HG02973 (cell line): ENCODE measurements around the gene IVD.
A peak's percentile ranks its signal among the peaks of the same experiment; 100 is the strongest.

ENCODE experiments used
- ATAC-seq: cut with Tn5 transposase; IDR thresholded peaks from one replicate; pipeline ENCODE4 v1.9.1; 2021; ENCODE audit warnings: moderate library complexity; ENCODE audit not compliant: unreplicated experiment

The IVD gene

GRCh38 chr15:40405501-40406381 is at the start of gene IVD:
Gene IVD, plus strand, starts transcription at chr15:40405795. Its CDS starts 33 bp downstream, at chr15:40405828.
- peak; percentile 80 for ATAC-seq

DNA sequence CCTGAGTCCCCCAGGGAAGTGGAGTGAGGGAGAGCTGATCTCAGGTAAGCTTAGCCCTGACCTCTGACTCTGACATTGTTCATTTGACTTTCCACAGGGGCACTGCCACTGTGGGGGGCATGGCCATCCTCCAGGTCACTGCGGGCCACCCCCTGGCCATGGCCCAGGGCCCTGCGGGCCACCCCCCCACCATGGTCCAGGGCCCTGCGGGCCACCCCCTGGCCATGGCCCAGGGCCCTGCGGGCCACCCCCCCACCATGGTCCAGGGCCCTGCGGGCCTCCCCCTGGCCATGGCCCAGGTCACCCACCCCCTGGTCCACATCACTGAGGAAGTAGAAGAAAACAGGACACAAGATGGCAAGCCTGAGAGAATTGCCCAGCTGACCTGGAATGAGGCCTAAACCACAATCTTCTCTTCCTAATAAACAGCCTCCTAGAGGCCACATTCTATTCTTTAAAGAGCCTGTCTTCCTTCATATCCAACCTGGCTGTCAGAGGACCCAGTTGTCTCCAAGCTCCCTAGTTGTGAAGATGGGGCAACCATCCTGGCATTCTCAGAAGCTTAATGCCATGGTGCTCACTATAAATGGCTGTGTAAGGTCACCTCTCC is 49.5 kb upstream of the IVD start:
- no peak for ATAC-seq

DNA sequence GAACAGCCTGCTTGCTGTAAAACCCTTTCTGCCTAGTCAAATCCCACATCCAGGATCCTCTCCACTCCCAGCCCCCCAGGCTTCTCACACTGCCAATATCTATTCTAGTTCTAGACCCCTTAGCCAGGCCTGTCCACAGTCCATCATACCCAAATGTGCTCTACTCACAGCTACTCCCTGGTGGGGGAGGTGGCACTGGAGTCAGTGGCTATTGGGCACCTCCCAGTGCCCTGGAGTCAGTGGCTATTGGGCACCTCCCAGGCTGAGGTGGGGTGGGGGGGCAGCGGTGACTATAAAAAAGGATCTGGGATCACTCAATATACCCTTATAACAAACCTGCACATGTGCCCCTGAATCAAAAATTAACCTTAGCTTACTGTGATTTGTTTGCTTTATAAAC is 48.3 kb upstream of the IVD start:
- no peak for ATAC-seq

- ATAC-seq, result peak; percentile 68
These were observed 47.7 kb upstream of the IVD start, which contains the start of gene DISP2 for GRCh38 chr15:40357723-40358470. Gene DISP2, plus strand, starts transcription at chr15:40358219. Its CDS starts 103 bp downstream, at chr15:40358322.

- ATAC-seq, result no peak
These were observed 46.9 kb upstream of the IVD start for GRCh38 chr15:40358471-40359353.

- ATAC-seq, result no peak
These were observed 45.6 kb upstream of the IVD start for GRCh38 chr15:40360015-40360414.

GRCh38 chr15:40361640-40362039 is 44.0 kb upstream of the IVD start:
- no peak for ATAC-seq

- no peak for ATAC-seq
These were observed 42.0 kb upstream of the IVD start for GRCh38 chr15:40363611-40364010.

- no peak for ATAC-seq
These were observed 41.3 kb upstream of the IVD start for GRCh38 chr15:40364251-40364650.

GRCh38 chr15:40365016-40365415 is 40.6 kb upstream of the IVD start:
- no peak for ATAC-seq

DNA sequence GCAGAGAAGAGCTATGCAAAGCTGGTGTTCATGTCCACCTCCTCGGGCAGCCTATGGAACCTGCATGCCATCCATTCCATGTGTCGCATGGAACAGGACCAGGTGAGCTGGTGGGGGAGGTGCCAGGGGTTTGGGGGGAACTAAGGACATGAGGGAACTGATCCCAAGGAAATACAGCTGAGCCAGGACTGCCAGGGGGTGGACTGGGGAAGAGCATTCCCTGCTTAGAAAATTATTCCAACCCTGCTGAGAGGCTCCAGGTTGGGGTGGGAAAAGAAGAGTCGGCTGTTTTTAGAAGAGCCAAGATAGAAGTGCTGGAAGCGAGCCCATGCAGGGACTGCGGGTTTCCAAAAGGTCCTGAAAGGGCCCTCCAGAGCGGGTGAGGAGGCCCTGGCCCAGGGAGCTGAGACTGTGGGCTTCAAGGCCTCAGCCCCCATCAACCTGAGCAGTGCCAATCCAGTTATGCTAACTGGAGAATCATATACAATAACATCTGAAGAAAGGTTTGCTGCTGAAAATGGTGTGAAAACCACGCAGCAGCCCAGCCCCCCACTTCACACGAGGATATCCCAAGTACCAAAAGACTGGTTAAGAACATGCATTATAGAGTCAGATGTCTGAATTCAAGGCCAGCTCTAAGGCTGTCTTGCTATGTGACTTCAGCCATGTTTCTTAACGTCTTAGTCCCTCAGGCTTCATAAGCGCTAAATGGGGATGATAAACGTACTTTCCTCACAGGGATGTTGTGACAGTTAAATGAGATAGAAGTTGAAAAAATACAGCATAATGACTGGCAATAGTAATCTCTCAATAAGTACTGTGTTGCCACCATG is 39.8 kb upstream of the IVD start:
- no peak for ATAC-seq

- ATAC-seq, result no peak
These were observed 38.9 kb upstream of the IVD start for GRCh38 chr15:40366457-40367370.

GRCh38 chr15:40367371-40367685 is 38.3 kb upstream of the IVD start:
- ATAC-seq, result no peak

GRCh38 chr15:40367686-40368611 is 37.6 kb upstream of the IVD start:
- ATAC-seq, result peak; percentile 79

GRCh38 chr15:40368719-40369473 is 36.7 kb upstream of the IVD start:
- ATAC-seq, result no peak

- ATAC-seq, result no peak
These were observed 36.1 kb upstream of the IVD start for GRCh38 chr15:40369474-40369869.

DNA sequence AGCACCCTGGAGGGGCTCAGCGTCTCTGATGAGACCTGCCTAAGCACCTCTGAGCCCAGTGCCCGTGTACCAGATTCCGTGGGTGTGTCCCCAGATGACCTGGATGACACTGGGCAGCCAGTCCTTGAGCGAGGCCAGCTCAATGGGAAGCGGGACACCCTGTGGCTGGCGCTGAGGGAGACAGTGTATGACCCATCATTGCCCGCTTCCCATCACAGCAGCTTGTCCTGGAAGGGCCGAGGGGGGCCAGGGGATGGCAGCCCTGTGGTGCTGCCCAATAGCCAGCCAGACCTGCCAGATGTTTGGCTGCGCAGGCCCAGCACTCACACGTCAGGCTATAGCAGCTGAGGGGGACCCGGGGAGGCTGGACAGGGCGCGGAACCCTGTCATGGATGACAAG is 35.6 kb upstream of the IVD start:
- no peak for ATAC-seq
